ENCODE data around the gene TRIP12.
"Not testable (repeated sequence)": the region's sequence is repeated elsewhere in the genome, so short reads cannot be mapped to it uniquely, and the experiment has no call there.

TRIP12 gene

GRCh38 chr2:229768235-229768634 is 153.6 kb downstream of the TRIP12 start:
- no peak for DNase-seq (ENCODE audit: low spot score)

DNA sequence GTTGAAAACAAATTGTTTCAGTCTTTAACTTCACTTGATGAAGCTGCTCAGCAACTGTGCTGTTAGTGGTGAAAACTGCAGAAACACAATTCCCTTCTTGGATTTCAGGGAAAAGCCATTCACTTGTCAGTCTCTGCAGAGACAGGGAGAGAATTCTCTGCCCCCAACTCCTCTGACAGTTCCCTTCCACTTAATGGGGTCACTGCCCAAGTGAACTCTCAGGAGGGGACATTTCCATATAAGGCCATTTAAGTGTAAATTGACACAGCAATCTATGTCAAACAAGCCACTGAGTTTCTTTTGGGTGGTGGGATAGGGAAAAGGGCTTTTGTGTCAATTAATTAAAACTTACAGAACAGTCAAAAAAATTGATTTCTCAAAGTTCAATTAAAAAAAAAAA is 156.1 kb downstream of the TRIP12 start:
- no peak for DNase-seq (ENCODE audit: low spot score)

DNA sequence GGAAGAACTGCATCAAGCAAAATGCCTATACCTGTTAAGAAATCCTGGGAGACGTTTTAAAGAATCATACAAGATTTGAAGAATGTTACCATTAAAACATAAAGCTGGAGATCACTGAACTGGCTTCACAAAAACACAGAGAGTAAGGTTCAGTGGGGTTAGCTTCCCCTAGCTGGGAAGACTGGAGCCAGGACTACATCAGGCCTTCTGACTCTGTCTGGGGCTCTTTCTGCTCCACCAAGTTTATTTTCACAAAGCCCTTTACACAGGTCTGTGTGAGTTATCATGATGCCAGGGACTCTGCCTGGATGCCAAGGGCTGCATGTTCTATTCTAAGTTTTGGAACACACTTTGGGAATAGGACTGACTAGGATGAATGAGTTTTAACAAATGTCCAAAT is 160.1 kb downstream of the TRIP12 start:
- DNase-seq (ENCODE audit: low spot score) = no peak

- not testable (repeated sequence) for DNase-seq (ENCODE audit: low spot score)
These were observed 164.3 kb downstream of the TRIP12 start for GRCh38 chr2:229757462-229757861.

GRCh38 chr2:229752970-229753729 is 168.7 kb downstream of the TRIP12 start:
- DNase-seq (ENCODE audit: low spot score) = no peak

DNA sequence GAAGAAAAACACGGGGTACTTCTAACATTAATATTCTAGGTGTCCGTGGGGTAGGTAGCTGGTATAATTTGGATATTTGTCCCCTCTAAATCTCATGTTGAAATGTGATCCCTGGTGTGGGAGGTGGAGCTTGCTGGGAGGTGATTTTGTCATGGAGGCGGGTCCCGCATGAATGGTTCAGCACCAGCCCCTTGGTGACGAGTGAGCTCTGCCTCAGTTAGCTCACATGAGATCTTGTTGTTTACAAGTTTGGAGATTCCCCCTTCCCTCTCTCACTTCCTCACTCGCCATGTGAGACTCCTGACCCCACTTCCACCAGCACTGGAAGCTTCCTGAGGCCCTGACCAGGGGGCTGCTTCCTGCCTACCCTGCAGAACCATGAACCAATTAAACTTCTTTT is 172.0 kb downstream of the TRIP12 start:
- DNase-seq (ENCODE audit: low spot score) = no peak

DNA sequence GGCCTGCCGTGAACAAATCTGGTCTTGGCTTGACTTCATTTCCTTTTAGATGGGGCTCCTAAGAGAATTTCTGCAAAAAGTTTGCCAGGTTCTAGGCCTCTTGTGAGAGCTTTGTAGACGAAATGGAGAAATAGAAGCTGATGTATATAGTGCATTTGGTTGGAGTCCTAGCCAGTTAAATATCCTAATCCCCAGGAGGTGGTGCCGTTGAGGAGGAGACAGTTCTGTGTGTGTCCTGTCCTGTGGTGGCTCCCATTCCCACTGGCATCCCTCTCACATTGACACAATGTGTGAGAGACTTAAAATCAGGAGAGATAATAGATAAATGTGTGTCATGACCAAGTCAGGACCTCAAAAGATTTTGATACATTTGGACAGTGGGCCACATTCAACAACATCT is 172.9 kb downstream of the TRIP12 start:
- DNase-seq (ENCODE audit: low spot score) = no peak

DNA sequence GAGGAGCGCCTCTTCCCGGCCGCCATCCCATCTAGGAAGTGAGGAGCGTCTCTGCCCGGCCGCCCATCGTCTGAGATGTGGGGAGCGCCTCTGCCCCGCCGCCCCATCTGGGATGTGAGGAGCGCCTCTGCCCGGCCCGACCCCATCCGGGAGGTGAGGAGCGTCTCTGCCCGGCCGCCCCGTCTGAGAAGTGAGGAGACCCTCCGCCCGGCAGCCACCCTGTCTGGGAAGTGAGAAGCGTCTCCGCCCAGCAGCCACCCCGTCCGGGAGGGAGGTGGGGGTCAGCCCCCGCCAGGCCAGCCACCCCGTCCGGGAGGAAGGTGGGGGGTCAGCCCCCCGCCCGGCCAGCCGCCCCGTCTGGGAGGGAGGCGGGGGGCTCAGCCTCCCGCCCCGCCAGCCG is 179.1 kb downstream of the TRIP12 start:
- not testable (repeated sequence) for DNase-seq (ENCODE audit: low spot score)

- no peak for DNase-seq (ENCODE audit: low spot score)
These were observed 181.5 kb downstream of the TRIP12 start for GRCh38 chr2:229740279-229740678.

DNA sequence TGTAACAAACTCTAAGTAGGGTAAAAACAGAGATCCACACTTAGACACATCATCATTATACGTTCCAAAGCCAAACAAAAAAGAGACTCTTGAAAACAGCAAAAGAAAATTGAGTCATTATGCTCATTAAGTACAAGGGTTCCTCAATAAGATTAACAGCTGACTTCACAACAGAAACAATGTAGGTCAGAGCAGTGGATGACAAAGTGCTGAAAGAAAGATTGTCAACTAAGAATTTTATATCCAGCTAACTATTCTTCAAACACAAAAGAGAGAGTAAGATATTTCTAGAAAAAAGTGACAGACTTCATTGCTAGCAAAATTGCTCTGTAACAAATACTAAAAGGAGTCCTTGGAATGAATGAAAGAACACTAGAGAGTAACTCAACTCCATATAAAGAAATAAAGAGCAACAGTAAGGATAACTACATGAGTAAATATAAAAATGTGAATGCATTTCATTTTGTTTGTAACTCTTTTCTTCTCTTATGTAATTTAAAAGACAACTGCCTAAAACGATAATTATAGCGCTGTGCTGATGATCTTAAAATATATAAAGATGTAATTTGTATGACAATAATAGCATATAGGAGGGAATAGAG is 183.7 kb downstream of the TRIP12 start:
- no peak for DNase-seq (ENCODE audit: low spot score)

DNA sequence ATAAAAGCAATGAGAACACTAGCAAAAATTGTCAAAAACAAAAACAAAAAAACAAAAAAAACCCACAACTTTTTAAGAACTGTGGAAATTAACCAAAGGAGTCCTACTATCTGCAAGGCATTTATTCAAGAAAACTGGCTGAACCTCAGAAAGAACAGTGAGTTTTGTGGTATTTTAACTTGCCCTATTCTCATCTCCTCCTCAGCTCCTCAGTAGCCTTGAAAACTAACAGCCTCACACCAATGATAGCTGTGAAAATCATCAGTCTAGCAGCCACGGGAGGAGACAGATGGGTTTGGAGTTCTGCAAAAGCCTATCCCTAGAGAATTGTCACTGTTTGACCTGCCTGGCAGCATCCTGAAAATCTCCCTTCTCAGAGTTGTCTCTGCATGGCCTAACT is 187.4 kb downstream of the TRIP12 start:
- DNase-seq (ENCODE audit: low spot score) = no peak

- no peak for DNase-seq (ENCODE audit: low spot score)
These were observed 188.1 kb downstream of the TRIP12 start for GRCh38 chr2:229733611-229734245.

- DNase-seq (ENCODE audit: low spot score) = no peak
These were observed 188.9 kb downstream of the TRIP12 start for GRCh38 chr2:229732897-229733296.

GRCh38 chr2:229731916-229732315 is 189.9 kb downstream of the TRIP12 start:
- DNase-seq (ENCODE audit: low spot score) = no peak

DNA sequence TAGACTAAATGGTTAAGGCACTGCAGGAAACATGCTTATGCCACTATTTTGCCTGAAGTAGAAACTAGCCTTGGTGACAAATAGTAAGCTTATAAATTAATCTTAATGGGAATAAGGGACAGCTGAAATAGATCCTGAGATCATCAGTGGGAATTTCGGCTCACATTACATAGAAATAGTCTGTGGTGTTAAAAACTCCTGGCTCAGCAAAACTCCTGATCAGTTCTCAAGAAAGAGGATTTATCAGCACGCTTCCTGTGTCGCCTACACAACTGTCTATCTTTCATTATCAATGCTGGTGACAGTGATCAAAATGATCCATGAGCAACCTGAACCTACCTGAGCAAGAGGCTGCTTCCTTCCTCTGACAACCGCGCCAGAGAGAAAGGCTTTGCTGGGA is 190.4 kb downstream of the TRIP12 start:
- no peak for DNase-seq (ENCODE audit: low spot score)

DNA sequence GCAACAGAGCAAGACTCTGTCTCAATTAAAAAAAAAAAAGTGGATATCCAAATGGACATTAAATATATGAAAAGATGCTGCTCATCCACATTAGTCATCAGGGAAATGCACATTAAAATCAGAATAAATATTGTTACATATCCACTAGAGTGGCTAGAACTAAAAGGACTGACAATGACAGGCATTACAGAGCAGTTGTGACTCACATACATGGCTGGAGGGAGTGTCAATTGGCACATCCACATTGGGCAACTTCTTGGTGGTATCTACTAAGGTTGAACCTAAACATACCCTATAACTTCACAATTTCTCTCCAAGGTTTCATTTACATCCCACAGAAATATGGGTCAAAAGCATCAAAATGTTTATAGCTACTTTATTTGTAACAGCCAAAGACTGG is 193.4 kb downstream of the TRIP12 start:
- no peak for DNase-seq (ENCODE audit: low spot score)

DNA sequence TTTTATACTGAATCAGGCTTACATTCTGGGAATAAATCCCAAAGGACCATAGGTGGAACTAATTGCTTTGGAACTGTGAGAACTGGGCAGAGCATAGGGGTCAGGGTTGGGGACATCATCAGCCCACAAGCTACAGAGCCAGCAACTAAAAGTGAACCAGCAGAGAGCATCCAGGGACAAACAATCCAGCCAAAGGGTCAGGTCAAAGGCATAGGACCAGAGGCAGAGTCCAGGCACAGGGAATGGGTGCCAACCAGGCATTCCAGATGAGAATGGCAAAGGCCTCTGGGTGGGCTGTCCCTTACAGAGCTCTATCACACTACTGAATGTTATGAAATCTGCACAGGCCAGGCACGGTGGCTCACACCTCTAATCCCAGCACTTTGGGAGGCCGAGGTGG is 195.2 kb downstream of the TRIP12 start:
- DNase-seq (ENCODE audit: low spot score) = no peak

DNA sequence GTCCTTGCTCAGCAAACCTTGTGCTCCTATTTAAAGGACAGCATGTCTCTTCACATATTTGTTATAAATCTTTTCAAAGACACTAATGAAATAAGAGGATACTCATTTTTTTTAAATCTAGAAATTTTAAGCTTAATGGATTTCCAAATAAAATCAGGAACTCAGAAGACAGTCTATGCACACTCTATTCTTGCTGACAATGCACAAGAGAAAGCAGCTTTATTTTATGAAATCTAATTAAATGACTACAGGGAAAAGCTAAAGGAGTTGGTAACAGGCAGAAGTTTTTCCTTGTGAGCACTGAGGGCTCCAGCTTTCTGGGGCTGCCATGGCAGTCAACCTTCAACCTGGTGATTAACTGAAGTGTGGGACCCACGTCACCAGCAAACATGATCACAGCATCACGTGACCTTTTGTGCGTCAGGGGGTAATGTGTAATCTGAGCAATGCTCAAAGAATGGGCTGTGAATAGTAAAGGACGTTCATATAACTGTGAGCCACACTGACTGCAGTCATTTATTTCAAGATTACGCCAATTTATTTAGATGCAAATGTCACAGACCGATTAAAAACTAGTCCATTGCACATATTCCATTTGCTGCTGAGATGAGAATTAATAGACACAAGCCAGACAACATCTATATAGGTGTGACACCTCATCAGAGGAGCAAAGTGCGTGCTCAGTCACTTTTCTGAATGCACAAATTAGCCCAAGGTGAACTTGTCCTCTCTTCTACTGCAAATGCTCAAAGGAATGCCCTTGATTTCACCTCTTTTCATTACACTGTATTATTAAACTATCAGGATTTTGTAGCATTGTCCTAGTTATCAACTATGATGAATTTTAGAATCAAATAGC is 195.9 kb downstream of the TRIP12 start:
- DNase-seq (ENCODE audit: low spot score) = no peak

- DNase-seq (ENCODE audit: low spot score) = not testable (repeated sequence)
These were observed 198.6 kb downstream of the TRIP12 start for GRCh38 chr2:229723192-229723591.

GRCh38 chr2:229719926-229720647 is 201.7 kb downstream of the TRIP12 start:
- no peak for DNase-seq (ENCODE audit: low spot score)

DNA sequence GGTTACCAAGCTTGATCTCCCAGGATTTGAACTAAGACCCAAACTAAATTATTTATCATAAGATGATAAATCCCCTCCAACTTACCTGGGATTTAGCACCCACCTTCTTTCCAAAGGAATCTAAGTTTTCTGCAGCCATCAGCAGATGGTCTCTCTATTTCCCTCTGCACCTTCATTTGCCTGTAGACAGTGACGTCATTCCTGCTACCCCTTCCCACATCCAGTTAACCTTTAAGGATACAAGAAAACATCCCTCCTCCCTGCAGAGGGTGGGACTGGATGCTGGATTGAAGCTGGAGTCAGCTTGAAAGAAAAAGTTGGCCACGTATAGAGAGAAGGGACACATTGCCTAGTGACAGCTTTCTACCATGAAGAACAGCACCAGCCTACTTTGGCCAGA is 203.8 kb downstream of the TRIP12 start:
- no peak for DNase-seq (ENCODE audit: low spot score)

All from globus pallidus (tissue), 1 donor.